ENCODE results near the gene KAZN. TPM values are rescaled to one million over a fixed set of nuclear protein-coding genes. Genes with fewer than 3 reads are reported as not detected.
A peak's percentile ranks its signal among the peaks of the same experiment; 100 is the strongest.

KAZN gene
- total RNA-seq, 3 donors from 2014 or later = 12.2 to 16.4 (median 16.2) TPM

GRCh38 chr1:15060104-15060503 is 461.6 kb downstream of the KAZN start:
- no peak for TF ChIP-seq POLR2A (IDR thresholded peaks at IDR 0.05)
- TF ChIP-seq CTCF (IDR thresholded peaks at IDR 0.05) = no peak
- TF ChIP-seq POLR2AphosphoS5 (IDR thresholded peaks at IDR 0.05) = no peak
- intact Hi-C loops (cut with DNase I; ENCODE audit: low total_unique reads) = no loop called here
- H3K9me3 ChIP-seq = peaks cover 0 to 6% of the 10 kb centered on the region in 2 donors
- no peaks in the 10 kb centered on the region for H3K36me3 ChIP-seq
- H3K4me1 ChIP-seq = no peaks in the 10 kb centered on the region
- H3K27me3 ChIP-seq = no peaks in the 10 kb centered on the region
- DNase-seq (ENCODE audit: low spot score in 2 of 2) = no peak
- H3K27ac ChIP-seq = no peak overlapping the region
- no peak overlapping the region for H3K4me3 ChIP-seq

GRCh38 chr1:15062479-15063099 is 464.1 kb downstream of the KAZN start:
- no peaks in the 10 kb centered on the region for H3K27me3 ChIP-seq
- H3K27ac ChIP-seq = no peak overlapping the region
- H3K4me1 ChIP-seq = no peaks in the 10 kb centered on the region
- no peak for TF ChIP-seq POLR2A (IDR thresholded peaks at IDR 0.05)
- TF ChIP-seq CTCF (IDR thresholded peaks at IDR 0.05) = peak; percentile 12 to 20 (median 16)
- no peak for TF ChIP-seq POLR2AphosphoS5 (IDR thresholded peaks at IDR 0.05)
- no peaks in the 10 kb centered on the region for H3K36me3 ChIP-seq
- no peak overlapping the region for H3K4me3 ChIP-seq
- intact Hi-C loops (cut with DNase I; ENCODE audit: low total_unique reads) = no loop called here
- DNase-seq (ENCODE audit: low spot score in 2 of 2) = no peak
- peaks cover 0 to 6% of the 10 kb centered on the region in 2 donors for H3K9me3 ChIP-seq

- Histone ChIP-seq H3K4me3 (no peak overlapping the region), H3K36me3 (no peaks in the 10 kb centered on the region), H3K9me3 (peaks cover 0 to 6% of the 10 kb centered on the region in 2 donors), H3K27ac (no peak overlapping the region), H3K4me1 (no peaks in the 10 kb centered on the region), H3K27me3 (no peaks in the 10 kb centered on the region)
- TF ChIP-seq CTCF (IDR thresholded peaks at IDR 0.05) = no peak
- TF ChIP-seq POLR2AphosphoS5 (IDR thresholded peaks at IDR 0.05) = no peak
- no peak for TF ChIP-seq POLR2A (IDR thresholded peaks at IDR 0.05)
- DNase-seq (ENCODE audit: low spot score in 2 of 2) = no peak
- intact Hi-C loops (cut with DNase I; ENCODE audit: low total_unique reads) = no loop called here
Measured at GRCh38 chr1:15063346-15063745, 464.9 kb downstream of the KAZN start.

- DNase-seq (ENCODE audit: low spot score in 2 of 2) = no peak
- intact Hi-C loops (cut with DNase I; ENCODE audit: low total_unique reads) = no loop called here
- H3K4me3 ChIP-seq = no peak overlapping the region
- no peaks in the 10 kb centered on the region for H3K27me3 ChIP-seq
- H3K27ac ChIP-seq = no peak overlapping the region
- TF ChIP-seq POLR2AphosphoS5 (IDR thresholded peaks at IDR 0.05) (no peak), CTCF (IDR thresholded peaks at IDR 0.05) (no peak), POLR2A (IDR thresholded peaks at IDR 0.05) (no peak)
- H3K4me1 ChIP-seq = no peaks in the 10 kb centered on the region
- no peaks in the 10 kb centered on the region for H3K36me3 ChIP-seq
- peaks cover 0 to 6% of the 10 kb centered on the region in 2 donors for H3K9me3 ChIP-seq
Measured at GRCh38 chr1:15063783-15064182, 465.3 kb downstream of the KAZN start.

GRCh38 chr1:15064217-15064929 is 465.9 kb downstream of the KAZN start:
- intact Hi-C loops (cut with DNase I; ENCODE audit: low total_unique reads) = no loop called here
- DNase-seq (ENCODE audit: low spot score in 2 of 2) = no peak

More at GRCh38 chr1:15064217-15064929, 465.9 kb downstream of the KAZN start:
- Histone ChIP-seq H3K27ac (no peak overlapping the region), H3K36me3 (no peaks in the 10 kb centered on the region), H3K27me3 (no peaks in the 10 kb centered on the region), H3K9me3 (peaks cover 0 to 6% of the 10 kb centered on the region in 2 donors), H3K4me3 (no peak overlapping the region), H3K4me1 (no peaks in the 10 kb centered on the region)
- TF ChIP-seq CTCF (IDR thresholded peaks at IDR 0.05) (no peak), POLR2AphosphoS5 (IDR thresholded peaks at IDR 0.05) (no peak), POLR2A (IDR thresholded peaks at IDR 0.05) (no peak)
